T-helper 1 cell treated with Interleukin-12 subunit alpha and Interleukin-12 subunit beta and Interleukin-4 antibody, amounts not matched to agents 30 ng/mL and 1 ng/mL, for 36 hours (primary cell): ENCODE data around the gene NFIA. TPM values are rescaled to one million over a fixed set of nuclear protein-coding genes. Genes with fewer than 3 reads are reported as not detected.

Source experiments
- intact Hi-C: fragments of 100-400 bp; cut with micrococcal nuclease; formaldehyde crosslinking; loops from one replicate; pipeline ENCODE4 v1.15.1; 2024
- total RNA-seq: library from RNA; stranded (reverse); gene quantifications from 2 replicates; pipeline ENCODE4 v1.2.3, GENCODE V29; 2022

Gene NFIA
- total RNA-seq, 1 donor from 2014 or later: 0.66 TPM

GRCh38 chr1:61149010-61149860, 66.9 kb downstream of the NFIA start:
- intact Hi-C loops: no loop called here

GRCh38 chr1:61151565-61151964, 69.2 kb downstream of the NFIA start:
- intact Hi-C loops: no loop called here

- intact Hi-C loops: no loop called here
Measured at GRCh38 chr1:61152066-61152465, 69.7 kb downstream of the NFIA start.

- intact Hi-C loops: no loop called here
Measured at GRCh38 chr1:61152469-61153105, 70.2 kb downstream of the NFIA start.

GRCh38 chr1:61156576-61157467, 74.5 kb downstream of the NFIA start:
- intact Hi-C loops: no loop called here

GRCh38 chr1:61157468-61157987, 75.2 kb downstream of the NFIA start:
- intact Hi-C loops: no loop called here

- intact Hi-C loops: no loop called here
Measured at GRCh38 chr1:61158591-61158990, 76.2 kb downstream of the NFIA start.

- intact Hi-C loops: no loop called here
Measured at GRCh38 chr1:61160526-61160925, 78.2 kb downstream of the NFIA start.

GRCh38 chr1:61162520-61163258, 80.3 kb downstream of the NFIA start:
- intact Hi-C loops: no loop called here

- intact Hi-C loops: no loop called here
Measured at GRCh38 chr1:61163355-61163754, 81.0 kb downstream of the NFIA start.

- intact Hi-C loops: no loop called here
Measured at GRCh38 chr1:61165402-61165801, 83.0 kb downstream of the NFIA start.

- intact Hi-C loops: no loop called here
Measured at GRCh38 chr1:61167309-61167708, 84.9 kb downstream of the NFIA start.

- intact Hi-C loops: no loop called here
Measured at GRCh38 chr1:61169045-61169444, 86.7 kb downstream of the NFIA start.

- intact Hi-C loops: no loop called here
Measured at GRCh38 chr1:61169634-61170033, 87.3 kb downstream of the NFIA start.

GRCh38 chr1:61170328-61171238, 88.2 kb downstream of the NFIA start:
- intact Hi-C loops: no loop called here

GRCh38 chr1:61171346-61171745, 89.0 kb downstream of the NFIA start:
- intact Hi-C loops: no loop called here

- intact Hi-C loops: no loop called here
Measured at GRCh38 chr1:61171974-61172373, 89.6 kb downstream of the NFIA start.

GRCh38 chr1:61173118-61173517, 90.8 kb downstream of the NFIA start:
- intact Hi-C loops: no loop called here

GRCh38 chr1:61174060-61174795, 91.9 kb downstream of the NFIA start:
- intact Hi-C loops: no loop called here
